HG02884 (cell line): ENCODE measurements around the gene MMAA.
"Not testable (repeated sequence)": the region's sequence is repeated elsewhere in the genome, so short reads cannot be mapped to it uniquely, and the experiment has no call there.

Experiments used
- ATAC-seq: cut with Tn5 transposase; IDR thresholded peaks from one replicate; pipeline ENCODE4 v1.9.1; 2021; ENCODE audit warnings: mild to moderate bottlenecking, moderate library complexity; ENCODE audit not compliant: unreplicated experiment

MMAA gene

GRCh38 chr4:145618932-145619638 lies at the start of gene MMAA:
TSS of gene MMAA (plus strand) at chr4:145619385. CDS start at chr4:145639140, 19,755 bp downstream.
- ATAC-seq = peak; percentile 87

- ATAC-seq = not testable (repeated sequence)
Measured at GRCh38 chr4:145574546-145574945, 44.6 kb upstream of the MMAA start.

DNA sequence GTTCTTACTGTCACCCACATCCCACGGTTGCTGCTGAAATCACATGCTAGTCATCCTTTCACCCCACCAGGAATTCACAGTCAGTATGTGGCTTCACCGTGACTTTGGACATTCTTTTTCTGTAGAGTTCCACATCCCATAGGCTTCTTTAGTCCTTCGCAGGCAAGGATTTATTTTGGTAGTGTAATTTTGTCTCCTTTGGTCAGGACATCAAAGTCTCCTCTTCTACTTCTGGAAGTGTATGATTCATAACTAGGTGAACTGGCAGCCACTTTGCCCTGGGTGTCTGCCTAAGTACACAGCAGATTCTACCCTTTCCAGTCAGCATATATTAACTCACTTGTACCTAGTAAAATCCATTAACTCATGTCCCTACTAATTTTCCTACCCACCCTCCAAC lies 38.3 kb upstream of the MMAA start:
- no peak for ATAC-seq

GRCh38 chr4:145583191-145584055 lies 35.8 kb upstream of the MMAA start:
- ATAC-seq = no peak

GRCh38 chr4:145587088-145587754 lies 32.0 kb upstream of the MMAA start:
- ATAC-seq = no peak

DNA sequence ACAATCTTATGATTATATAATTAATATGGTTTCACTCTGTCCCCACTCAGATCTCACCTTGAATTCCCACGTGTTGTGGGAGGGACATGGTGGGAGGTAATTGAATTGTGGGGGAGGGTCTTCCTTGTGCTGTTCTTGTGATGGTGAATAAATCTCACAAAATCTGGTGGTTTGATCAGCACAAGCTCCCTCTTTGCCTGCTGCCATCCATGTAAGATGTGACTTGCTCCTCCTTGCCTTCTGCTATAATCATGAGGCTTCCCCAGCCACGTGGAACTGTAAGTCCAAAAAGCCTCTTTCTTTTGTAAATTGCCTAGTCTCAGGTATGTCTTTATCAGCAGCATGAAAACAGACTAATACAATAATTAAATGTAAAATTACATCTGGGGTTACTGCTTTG lies 29.8 kb upstream of the MMAA start:
- ATAC-seq = not testable (repeated sequence)

GRCh38 chr4:145589916-145590702 lies 29.1 kb upstream of the MMAA start:
- ATAC-seq = no peak

- ATAC-seq = no peak
Measured at GRCh38 chr4:145602129-145602760, 16.9 kb upstream of the MMAA start.

DNA sequence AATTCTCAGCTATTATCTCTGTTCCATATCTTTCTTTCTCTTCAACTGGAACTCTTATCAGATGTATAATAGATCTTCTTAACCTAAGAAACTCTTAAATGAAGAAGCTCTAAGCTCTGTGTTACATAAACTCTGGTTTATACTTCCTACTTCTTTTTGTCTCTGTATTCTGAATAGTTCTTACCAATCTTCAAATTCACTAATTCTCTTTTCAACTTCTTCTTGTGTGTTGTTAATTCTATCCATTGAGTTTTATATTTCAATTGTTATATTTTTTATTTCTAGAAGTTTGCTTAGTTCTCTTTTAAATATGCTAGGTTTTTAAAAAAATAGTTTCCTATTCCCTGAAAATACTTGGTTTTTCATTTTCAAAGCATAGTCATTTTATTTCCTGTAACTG lies 13.2 kb upstream of the MMAA start:
- no peak for ATAC-seq

DNA sequence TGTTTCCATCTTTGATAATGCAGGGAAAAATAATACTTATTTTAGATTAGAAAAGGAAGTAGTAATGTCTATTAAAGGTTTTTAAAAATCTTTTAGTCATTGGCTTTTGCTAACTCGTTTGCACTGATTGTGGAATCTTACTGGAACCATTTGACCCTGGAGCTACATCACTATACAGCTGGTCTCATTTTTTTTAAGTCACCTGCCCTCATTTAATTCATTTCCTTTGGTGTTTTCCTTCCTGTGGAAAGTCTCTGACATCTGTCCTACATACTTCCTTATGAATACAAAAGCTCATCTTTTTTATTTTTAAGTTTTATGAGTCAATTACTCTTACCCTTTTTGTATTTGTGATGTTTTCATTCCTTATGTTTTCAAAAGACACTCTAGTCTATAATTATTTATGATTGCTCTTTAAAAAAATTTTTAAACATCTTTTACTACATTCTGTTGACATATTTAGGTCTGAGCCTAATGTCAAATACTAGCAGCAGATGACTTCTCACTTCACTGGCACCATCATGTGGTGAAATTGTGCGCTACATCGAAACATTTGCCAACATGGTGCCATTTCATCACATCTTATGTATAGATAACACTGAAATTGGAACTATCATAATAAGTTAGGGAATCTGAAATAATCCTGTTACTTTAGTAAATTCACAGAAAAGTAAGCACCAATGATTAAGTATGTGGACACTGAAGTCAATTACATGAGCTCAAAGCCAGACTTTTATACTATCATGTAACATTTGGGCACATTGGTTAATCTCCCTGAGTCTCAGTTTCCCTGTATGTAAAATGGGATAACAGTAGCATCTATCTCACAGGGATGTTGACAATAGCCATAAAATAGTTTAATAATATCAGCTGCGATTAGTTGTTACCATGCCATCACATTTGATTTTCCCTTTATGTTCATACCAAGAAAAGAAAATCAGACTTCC lies 9.4 kb upstream of the MMAA start:
- ATAC-seq = peak; percentile 78

GRCh38 chr4:145613566-145614232 lies 5.5 kb upstream of the MMAA start:
- no peak for ATAC-seq

DNA sequence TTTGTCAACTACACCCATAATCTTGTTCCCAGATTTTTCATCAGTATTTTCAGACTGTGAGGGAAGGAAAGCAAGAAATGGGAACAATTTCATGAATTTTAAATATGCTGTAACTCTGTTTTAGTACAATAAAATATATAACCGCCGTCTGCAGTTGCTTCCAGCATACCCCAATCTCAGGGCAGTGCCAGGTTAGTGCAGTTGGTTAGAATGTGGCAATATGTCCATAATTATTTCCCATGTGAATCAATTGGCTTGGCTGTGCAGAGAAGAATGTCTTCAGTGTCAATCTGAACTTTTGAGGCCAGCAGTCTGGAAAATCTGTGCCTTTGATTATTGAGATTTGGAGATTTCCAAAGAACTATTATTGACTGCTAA lies 5.0 kb upstream of the MMAA start:
- ATAC-seq = no peak

- no peak for ATAC-seq
Measured at GRCh38 chr4:145618210-145618931, 814 bp upstream of the MMAA start.

DNA sequence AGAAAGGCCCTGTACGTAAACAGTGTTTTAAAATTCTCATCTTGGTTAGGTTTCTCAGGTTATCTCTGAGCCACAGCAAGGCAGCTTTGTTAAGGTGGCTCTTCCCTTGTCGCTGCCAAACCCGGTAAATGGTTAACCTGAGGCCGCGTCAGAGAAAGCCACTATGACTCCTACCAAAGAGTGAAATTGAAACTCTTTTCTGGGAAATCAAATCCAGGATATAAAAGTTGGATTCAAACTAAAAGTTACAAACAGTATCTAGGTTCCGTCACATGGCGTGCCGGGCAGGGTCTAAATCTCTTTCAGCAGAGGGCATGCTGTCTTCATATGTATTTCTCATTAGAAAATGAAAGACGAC lies 433 bp downstream of the MMAA start:
- ATAC-seq = peak; percentile 47

DNA sequence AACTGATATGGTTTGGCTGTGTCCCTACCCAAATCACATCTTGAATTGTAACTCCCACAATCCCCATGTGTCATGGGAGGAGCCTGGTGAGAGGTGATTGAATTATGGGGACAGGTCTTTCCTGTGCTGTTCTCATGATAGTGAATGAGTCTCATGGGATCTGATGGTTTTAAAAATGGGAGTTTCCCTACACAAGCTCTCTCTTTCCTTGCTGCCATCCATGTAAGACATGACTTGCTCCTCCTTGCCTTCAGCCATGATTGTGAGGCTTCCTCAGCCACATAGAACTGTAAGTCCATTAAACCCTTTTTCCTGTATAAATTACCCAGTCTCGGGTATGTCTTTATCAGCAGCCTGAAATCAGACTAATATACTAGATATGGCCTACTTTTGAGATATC lies 2.9 kb downstream of the MMAA start:
- not testable (repeated sequence) for ATAC-seq

- ATAC-seq = no peak
Measured at GRCh38 chr4:145623831-145624230, 4.6 kb downstream of the MMAA start.

DNA sequence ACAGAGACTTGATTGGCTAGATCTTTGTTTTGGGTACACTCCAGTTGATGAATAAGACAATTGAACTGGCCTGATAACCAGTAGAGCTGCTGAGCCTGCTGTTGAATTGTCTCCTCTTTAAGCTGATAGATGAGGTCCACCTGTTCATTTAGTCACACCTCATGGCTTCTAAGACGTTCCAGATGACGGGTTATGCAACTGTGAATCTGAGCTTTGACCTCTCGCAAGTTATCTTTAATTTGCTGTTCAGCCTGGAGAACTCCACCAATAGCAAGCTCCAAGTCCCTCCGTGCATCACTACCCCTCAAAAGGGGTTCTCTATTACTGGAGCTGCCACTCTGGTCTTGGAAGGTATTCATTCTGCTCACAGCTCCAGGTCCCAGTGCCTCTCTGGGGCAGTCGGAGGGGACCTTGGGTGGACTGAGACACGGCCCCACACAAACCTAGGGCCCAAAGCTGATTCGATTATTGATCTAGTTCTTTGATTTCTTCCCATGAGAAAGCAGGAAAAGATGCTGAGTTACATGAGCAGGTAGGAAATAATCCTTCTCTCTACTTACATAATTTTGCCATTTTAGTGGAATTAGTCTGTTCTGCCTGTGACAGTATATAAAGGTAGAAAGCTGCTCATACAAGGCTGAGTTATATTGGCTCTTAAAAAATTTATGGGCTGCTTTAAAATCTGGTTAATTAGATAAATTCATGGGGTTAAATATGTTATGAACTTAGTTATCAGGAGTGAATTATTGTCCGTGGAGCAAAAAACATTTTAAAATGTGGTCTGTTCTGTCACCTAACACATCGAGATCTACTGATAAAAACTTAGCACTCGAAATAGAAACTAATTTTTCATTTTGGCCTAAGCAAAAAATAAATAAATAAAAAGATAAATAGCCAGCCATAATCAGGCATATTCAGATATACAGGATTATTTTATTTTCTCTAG lies 6.8 kb downstream of the MMAA start:
- no peak for ATAC-seq
